Measurements from ENCODE around the gene CLBA1.

DNA sequence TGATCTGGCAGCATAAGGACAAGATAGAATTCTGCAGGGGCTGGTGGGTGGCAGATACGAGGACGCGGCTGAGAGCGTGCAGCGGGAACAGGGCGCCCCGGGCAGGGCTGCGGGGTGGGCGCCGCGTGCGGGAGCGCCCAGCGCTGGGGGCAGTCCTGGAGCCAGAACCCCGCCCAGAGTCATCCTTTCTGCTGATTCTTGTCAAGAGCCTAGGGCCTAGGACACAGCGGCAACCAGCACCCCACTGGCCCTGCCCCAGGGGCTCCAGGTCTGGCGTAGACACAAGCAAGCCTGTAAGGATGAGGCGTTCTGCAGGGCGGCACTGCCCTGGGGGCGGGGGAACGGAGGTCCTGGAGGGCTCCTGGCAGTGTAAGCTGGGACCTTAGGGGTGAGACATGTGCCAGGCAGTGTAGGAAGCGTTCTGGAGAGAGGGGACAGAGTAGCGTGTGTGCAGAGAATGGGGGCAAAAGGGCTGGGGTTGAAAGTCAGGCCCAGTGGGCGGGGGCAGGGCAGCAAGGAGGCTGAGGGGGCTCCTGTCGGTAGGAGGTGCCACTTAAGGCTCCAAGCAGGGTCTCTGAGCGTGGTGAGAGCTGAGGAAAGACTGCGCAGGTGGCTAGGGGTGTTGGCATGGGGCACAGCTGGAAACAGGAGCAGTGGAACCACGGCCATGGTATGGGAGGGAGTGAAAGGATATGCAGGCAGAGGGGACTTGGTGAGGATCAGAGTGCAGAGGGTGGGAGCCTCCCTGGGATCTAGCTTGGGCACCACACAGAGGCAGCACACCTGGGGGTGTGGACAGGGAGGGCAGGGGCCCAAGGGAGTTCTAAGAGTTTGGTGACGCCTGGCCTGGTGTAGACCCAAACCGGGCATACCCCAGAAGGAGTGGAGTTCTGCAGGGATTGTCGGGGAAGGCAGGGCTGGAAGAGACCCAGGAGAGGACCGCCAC is 6.6 kb upstream of the CLBA1 start:
- TF ChIP-seq MAZ (IDR thresholded peaks at IDR 0.05; ENCODE audit: borderline replicate concordance, low read depth, low read length) = no peak
- TF ChIP-seq JUNB (IDR thresholded peaks at IDR 0.05) = no peak
- no peak for TF ChIP-seq REST (IDR thresholded peaks at IDR 0.05)
- TF ChIP-seq, protein P1, sequence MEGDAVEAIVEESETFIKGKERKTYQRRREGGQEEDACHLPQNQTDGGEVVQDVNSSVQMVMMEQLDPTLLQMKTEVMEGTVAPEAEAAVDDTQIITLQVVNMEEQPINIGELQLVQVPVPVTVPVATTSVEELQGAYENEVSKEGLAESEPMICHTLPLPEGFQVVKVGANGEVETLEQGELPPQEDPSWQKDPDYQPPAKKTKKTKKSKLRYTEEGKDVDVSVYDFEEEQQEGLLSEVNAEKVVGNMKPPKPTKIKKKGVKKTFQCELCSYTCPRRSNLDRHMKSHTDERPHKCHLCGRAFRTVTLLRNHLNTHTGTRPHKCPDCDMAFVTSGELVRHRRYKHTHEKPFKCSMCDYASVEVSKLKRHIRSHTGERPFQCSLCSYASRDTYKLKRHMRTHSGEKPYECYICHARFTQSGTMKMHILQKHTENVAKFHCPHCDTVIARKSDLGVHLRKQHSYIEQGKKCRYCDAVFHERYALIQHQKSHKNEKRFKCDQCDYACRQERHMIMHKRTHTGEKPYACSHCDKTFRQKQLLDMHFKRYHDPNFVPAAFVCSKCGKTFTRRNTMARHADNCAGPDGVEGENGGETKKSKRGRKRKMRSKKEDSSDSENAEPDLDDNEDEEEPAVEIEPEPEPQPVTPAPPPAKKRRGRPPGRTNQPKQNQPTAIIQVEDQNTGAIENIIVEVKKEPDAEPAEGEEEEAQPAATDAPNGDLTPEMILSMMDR (IDR thresholded peaks at IDR 0.05) = no peak
- no peak for TF ChIP-seq RAD21 (conservative IDR thresholded peaks at IDR 0.05 in 1 of 2, IDR thresholded peaks at IDR 0.05 in 1 of 2)
- TF ChIP-seq CEBPB (IDR thresholded peaks at IDR 0.05) = no peak
